Activated B cell treated with CpG ODN at 0.5 μM for 24 hours (primary cell): ENCODE data around the gene NIPSNAP2. TPM values are rescaled to one million over a fixed set of nuclear protein-coding genes. Genes with fewer than 3 reads are reported as not detected.
"Not testable (repeated sequence)": the region's sequence is repeated elsewhere in the genome, so short reads cannot be mapped to it uniquely, and the experiment has no call there.

Source experiments
- ATAC-seq: fragments of 200-7000 bp; cut with Tn5 transposase; one replicate; pipeline ENCODE4 v1.10.0; 2021; ENCODE audit warnings: low read depth, mild to moderate bottlenecking, moderate library complexity
- CTCF ChIA-PET: fragments of 350-600 bp; sonication (Branson Sonifier 250); formaldehyde crosslinking; loops from one replicate; lab custom pipeline; 2021; ENCODE audit warnings: antibody characterized with exemption; lab: Charles Lee
- POLR2A ChIA-PET: fragments of 350-600 bp; sonication (Branson Sonifier 250); formaldehyde crosslinking; loops from one replicate; lab custom pipeline; 2021; ENCODE audit warnings: antibody characterized with exemption; lab: Charles Lee
- DNase-seq: peaks from one replicate; pipeline ENCODE4 v3.0.0; 2022
- H3K27ac Mint-ChIP-seq: one replicate; pipeline ENCODE4 v1.8.0; 2020; ENCODE audit warnings: mixed read lengths
- H3K27me3 Mint-ChIP-seq: one replicate; pipeline ENCODE4 v1.8.0; 2021; ENCODE audit warnings: mixed read lengths
- H3K36me3 Mint-ChIP-seq: one replicate; pipeline ENCODE4 v1.8.0; 2021; ENCODE audit warnings: low read depth, mixed read lengths
- H3K4me1 Mint-ChIP-seq: one replicate; pipeline ENCODE4 v1.8.0; 2021; ENCODE audit warnings: mixed read lengths
- H3K4me3 Mint-ChIP-seq: one replicate; pipeline ENCODE4 v1.8.0; 2020; ENCODE audit warnings: mild to moderate bottlenecking, mixed read lengths
- H3K9me3 Mint-ChIP-seq: one replicate; pipeline ENCODE4 v1.8.0; 2020; ENCODE audit warnings: mixed read lengths
- CTCF ChIP-seq: fragments of 200-600 bp; IDR thresholded peaks from one replicate; pipeline ENCODE4 v1.8.0; 2022; ENCODE audit warnings: antibody characterized with exemption, mild to moderate bottlenecking
- intact Hi-C: fragments of 100-400 bp; cut with micrococcal nuclease; formaldehyde crosslinking; loops from one replicate; pipeline ENCODE4 v1.15.1; 2024
- total RNA-seq: library from RNA; stranded (reverse); gene quantifications from 2 replicates; pipeline ENCODE4 v1.2.3, GENCODE V29; 2022

Gene NIPSNAP2
- total RNA-seq, 1 donor from 2014 or later, result 43.8 TPM

DNA sequence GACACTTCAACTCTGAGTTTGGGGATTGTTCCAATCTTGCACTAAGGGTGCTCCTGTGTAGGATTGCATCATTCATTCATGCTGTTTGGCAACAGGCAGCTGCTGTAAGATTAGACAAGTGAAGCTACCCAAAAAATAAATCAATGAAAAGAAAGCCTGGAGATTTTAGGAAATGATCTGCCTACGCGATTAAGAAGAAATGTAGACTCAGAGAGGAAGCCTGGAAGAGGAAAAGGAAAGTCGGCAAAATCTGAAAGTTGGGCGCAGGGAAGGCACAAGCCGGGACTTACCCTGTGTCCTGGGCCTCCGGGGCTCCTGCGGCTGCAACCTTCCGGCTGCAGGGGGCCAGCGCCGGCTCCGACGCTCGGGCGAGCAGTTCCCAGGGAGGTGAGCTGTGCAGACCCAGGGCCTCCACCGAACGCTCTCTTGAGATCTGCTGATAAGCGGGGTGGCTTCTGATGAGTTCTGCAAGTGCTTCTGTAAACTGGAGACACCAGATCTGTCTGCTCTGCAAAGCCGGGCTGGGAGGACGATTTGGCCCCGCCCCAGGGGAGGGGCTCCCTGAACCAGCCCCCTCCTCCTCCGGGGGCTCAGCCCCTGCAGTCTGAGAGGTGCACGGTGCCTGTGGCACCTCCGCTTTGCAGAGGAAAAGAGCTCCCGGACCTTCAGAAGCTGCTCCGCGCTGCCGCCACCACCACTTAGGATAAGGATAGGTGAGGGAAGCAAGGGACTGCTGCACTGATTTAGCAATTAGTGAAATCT is 69.5 kb downstream of the NIPSNAP2 start:
- no peak for TF ChIP-seq CTCF
- peak; percentile 98 for ATAC-seq
- ChIA-PET POLR2A (interaction anchor here (1.2 to 1.8 kb wide), 2 partner anchors 17 to 72 kb away, joined by 3 to 14 read pairs; partner anchors contain the start of genes CCT6A, CHCHD2 and PSPH), CTCF (interaction anchor here (1.2 kb wide), 1 partner anchor 18 kb away, joined by 4 read pairs; no protein-coding TSS in a partner anchor)
- Mint-ChIP-seq H3K36me3 (peaks cover 2% of the 10 kb centered on the region), H3K27me3 (no peaks in the 10 kb centered on the region), H3K27ac (peak overlapping the region; percentile 68), H3K9me3 (no peaks in the 10 kb centered on the region), H3K4me3 (peak overlapping the region; percentile 84), H3K4me1 (peaks cover 4% of the 10 kb centered on the region)
- peak; percentile 66 for DNase-seq
- intact Hi-C loops, result loop anchor here (1.0 to 5.0 kb wide), 3 partner anchors 17 to 82 kb away; partner anchors contain the start of genes CCT6A, MRPS17, PSPH and SUMF2

GRCh38 chr7:56040730-56041129 is 76.3 kb downstream of the NIPSNAP2 start:
- no peaks in the 10 kb centered on the region for H3K9me3 Mint-ChIP-seq
- CTCF ChIA-PET, result no interaction called here
- no peak overlapping the region for H3K4me3 Mint-ChIP-seq
- ATAC-seq (no peak), DNase-seq (no peak)
- H3K4me1 Mint-ChIP-seq, result no peaks in the 10 kb centered on the region
- no peak overlapping the region for H3K27ac Mint-ChIP-seq
- no peak for TF ChIP-seq CTCF
- H3K27me3 Mint-ChIP-seq, result no peaks in the 10 kb centered on the region
- intact Hi-C loops, result no loop called here
- POLR2A ChIA-PET, result interaction anchor here (0.6 kb wide), 1 partner anchor 1445 kb away, joined by 3 read pairs; no protein-coding TSS in a partner anchor
- H3K36me3 Mint-ChIP-seq, result peaks cover 2% of the 10 kb centered on the region

DNA sequence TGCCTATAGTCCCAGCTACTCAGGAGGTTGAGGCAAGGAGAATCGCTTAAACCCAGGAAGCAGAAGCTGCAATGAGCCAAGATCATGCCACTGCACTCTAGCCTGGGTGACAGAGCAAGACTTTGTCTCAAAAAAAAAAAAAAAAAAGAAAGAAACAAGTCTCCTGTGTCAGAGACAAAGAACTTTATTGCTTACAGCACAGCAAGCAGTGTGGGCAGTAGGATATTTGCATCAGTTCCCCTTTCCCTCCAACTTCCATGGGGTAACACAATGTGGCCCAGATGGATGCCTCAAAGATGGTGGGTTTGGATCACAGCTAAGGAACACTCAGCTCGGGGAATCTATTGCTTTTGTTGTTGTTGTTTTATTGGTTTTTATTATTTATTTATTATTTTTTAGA is 81.4 kb downstream of the NIPSNAP2 start:
- H3K4me1 Mint-ChIP-seq, intact Hi-C loops, H3K27ac Mint-ChIP-seq, CTCF ChIA-PET, POLR2A ChIA-PET, DNase-seq, H3K27me3 Mint-ChIP-seq, ATAC-seq, H3K36me3 Mint-ChIP-seq, H3K4me3 Mint-ChIP-seq, H3K9me3 Mint-ChIP-seq: not testable (repeated sequence)

GRCh38 chr7:56046721-56047445 is 82.5 kb downstream of the NIPSNAP2 start:
- H3K36me3 Mint-ChIP-seq, result peaks cover 3% of the 10 kb centered on the region

GRCh38 chr7:56047446-56048116 is 83.2 kb downstream of the NIPSNAP2 start:
- POLR2A ChIA-PET, H3K27me3 Mint-ChIP-seq, H3K4me3 Mint-ChIP-seq, H3K9me3 Mint-ChIP-seq, DNase-seq, H3K36me3 Mint-ChIP-seq, intact Hi-C loops, ATAC-seq, H3K27ac Mint-ChIP-seq: not testable (repeated sequence)
- CTCF ChIA-PET, result interaction anchor here (0.6 kb wide), 1 partner anchor 667 kb away, joined by 3 read pairs; no protein-coding TSS in a partner anchor
- peaks cover 15% of the 10 kb centered on the region for H3K4me1 Mint-ChIP-seq

More at GRCh38 chr7:56046721-56047445, 82.5 kb downstream of the NIPSNAP2 start:
- intact Hi-C loops, result no loop called here
- no peak overlapping the region for H3K4me3 Mint-ChIP-seq
- H3K27ac Mint-ChIP-seq, result no peak overlapping the region
- CTCF ChIA-PET, result interaction anchor here (0.6 kb wide), 1 partner anchor 667 kb away, joined by 3 read pairs; no protein-coding TSS in a partner anchor
- DNase-seq (no peak), ATAC-seq (no peak)
- POLR2A ChIA-PET, result no interaction called here
- no peaks in the 10 kb centered on the region for H3K27me3 Mint-ChIP-seq
- H3K4me1 Mint-ChIP-seq, result peaks cover 12% of the 10 kb centered on the region
- TF ChIP-seq CTCF, result no peak
- H3K9me3 Mint-ChIP-seq, result no peaks in the 10 kb centered on the region
